ENCODE results near the gene MAP4K2.

The MAP4K2 gene

DNA sequence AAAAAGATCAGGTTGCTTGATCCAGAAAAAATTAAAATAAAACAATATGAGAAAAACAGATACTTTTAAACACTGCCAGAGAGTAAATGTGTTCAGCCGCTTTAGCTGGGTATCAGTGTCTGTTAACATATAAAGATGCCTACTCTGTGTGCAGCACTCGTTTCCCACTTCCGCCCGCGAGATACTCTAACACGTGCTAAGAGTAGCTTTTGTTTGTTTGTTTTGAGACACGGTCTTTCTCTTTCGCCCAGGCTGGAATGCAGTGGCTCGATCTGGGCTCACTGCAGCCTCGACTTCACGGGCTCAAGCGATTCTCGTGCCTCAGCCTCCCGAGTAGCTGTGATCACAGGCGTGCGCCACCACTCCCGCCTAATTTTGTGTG is 7.9 kb upstream of the MAP4K2 start:
- no peak for DNase-seq

DNA sequence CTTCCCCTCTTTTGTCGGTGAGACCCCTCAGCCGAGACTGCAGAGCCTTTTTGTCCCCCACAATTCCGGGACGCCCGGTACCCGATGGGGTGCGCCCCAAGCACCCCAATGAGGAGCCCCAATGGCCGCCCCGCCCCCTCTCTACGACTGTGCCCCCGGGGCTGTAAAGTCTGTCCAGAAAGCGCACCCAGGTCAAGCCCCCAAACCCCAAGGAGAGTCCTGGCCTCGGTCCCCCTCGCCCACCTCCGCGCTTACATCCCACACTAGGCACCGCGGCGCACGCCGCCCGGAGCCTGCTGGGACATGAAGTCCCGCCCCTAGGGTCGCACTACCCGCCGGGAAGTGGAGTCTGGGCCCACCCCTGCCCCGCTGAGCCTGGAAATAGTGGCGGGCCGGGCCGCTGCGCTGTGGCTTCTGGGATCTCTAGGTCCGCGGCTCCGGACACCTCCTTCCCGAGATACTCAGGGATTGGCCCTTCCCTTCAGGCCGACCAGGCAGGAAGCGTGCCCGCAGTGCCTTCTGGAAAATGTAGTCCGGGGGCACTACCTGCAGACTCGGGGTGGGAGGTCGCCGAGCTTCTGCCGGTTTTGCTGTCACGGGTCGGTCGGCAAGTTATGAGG is 7.4 kb upstream of the MAP4K2 start, which contains the start of gene MEN1:
MEN1 (minus strand) TSS at position 281 of the 620 bp plus-strand sequence. CDS start 442 bp downstream, outside the sequence.
- DNase-seq = peak; percentile 95

- DNase-seq = no peak
Observed at GRCh38 chr11:64809781-64810241, 6.8 kb upstream of the MAP4K2 start.

GRCh38 chr11:64805481-64805880 is 2.5 kb upstream of the MAP4K2 start:
- DNase-seq = no peak

- DNase-seq = no peak
Observed at GRCh38 chr11:64804346-64805210, 1.6 kb upstream of the MAP4K2 start.

DNA sequence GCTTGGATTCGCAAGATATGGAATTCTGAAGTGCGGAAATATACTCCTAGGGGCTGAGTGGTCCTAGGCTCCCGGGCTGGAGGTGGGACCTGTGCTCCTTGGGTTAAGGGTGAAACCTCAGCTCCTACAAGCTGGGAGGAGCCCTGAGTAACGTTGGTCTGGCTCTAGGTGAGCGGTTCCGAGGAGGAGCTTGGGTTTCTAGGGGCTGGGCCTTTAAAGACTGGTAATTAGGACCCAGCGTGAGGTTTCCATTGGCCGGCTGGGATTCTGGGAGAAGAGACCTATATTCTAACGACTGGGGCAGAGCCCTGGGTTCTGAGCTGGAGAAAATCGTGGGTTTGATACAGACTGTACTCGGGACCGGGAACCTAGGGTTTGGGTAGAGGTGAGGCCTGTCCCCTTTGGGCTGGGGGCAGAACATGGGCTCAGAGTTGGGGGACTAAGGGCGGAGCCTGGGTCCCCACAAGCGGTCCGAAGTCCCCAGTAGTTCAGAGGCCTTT is 882 bp upstream of the MAP4K2 start:
- DNase-seq = no peak

GRCh38 chr11:64802370-64803157 is 450 bp downstream of the MAP4K2 start:
- DNase-seq = no peak

- DNase-seq = peak; percentile 23
Observed at GRCh38 chr11:64801561-64802369, 1.2 kb downstream of the MAP4K2 start.

DNA sequence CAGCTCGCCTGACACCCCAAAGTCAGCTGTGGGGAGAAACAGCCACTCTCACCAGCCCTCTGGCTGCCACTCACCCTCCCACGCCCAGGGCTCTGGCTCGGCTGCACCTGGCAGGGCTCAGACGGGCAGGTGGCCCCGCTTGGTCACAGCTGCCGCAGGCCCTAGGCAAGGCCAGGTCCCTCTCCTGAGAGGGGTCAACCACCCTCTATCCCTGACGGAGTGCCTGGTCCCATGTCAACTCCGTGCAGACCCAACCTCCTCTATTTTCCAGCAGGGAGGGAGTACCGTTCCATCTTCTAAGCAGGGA is 1.9 kb downstream of the MAP4K2 start:
- no peak for DNase-seq

DNA sequence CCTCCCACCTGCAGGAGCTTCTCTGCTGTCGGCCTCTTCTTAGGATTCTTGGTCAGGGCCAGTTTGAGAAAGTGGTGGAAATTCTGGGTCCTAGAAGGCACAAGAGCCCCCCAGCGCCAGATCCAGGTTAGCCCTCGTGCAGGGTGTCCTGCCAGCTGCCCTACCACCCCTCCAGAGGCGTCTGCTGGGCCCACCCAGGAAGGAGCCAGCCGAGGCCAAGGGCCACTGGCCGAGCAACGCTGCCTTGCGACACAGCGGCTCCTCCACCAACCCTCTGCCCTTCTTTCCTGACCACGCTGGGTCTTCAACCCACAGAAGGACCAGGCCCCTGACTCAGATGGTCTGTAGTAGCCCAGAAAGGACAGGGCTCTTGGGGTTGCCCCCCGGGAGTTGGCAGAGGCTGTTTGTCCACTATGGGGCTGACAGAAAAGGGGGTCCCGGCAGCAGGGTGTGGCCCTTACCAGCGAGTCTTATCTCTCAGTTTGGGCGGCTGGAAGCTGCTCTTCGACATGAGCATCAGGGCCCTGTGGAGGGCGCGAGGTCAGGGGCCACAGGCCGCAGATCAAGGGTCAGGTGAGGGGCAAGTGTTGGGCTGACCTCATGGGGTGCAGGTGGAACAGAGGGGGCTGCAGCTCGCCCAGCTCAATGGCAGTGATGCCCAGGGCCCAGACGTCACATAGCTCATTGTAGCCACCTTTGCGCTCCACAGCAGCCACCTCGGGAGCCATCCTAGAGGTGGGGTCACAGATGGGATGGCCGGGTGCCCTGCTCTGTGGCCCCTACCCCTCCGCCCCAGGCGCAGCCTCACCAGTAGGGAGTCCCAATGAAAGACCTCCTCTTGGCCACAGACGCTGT is 2.5 kb downstream of the MAP4K2 start:
- no peak for DNase-seq

GRCh38 chr11:64799623-64800302 is 3.3 kb downstream of the MAP4K2 start:
- no peak for DNase-seq

GRCh38 chr11:64799256-64799622 is 3.8 kb downstream of the MAP4K2 start:
- no peak for DNase-seq

DNA sequence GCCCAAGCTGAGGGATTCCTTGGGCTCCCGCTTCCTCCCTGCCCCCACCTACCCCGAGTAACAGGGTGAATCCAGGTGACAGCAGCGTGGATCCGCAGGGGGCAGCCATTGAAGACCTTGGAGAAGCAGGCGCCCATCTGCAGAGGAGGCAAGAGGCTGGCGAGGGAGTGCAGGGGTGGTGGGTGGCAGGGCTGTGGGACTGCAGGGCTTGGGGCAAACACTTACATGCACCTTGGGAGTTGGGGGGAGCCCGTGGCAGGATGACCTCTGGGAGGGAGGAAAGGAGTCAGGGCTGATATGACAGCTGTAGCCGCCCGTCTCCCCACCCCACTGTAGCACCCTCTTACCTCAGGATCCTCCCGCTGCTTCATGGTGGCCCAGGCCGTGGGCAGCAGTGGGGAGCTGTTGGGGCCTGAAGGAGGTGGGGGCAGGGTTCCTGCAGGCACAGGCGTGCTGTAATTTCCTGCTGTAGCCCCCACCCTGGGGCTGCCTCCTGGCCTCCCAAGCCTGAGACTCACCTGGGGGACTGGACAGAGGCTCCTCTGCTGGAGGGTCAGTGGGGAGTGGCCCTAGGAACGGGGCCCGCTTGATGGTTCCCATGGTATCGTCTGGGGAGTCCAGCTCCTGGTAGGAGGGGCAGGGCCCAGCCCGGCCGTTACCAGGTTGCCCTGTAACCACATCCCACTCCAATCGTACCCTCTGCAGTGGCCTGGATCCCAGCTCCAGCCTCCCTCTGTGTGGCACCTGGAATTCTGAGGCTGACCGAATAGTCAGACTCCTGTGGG is 6.1 kb downstream of the MAP4K2 start:
- DNase-seq = no peak

DNA sequence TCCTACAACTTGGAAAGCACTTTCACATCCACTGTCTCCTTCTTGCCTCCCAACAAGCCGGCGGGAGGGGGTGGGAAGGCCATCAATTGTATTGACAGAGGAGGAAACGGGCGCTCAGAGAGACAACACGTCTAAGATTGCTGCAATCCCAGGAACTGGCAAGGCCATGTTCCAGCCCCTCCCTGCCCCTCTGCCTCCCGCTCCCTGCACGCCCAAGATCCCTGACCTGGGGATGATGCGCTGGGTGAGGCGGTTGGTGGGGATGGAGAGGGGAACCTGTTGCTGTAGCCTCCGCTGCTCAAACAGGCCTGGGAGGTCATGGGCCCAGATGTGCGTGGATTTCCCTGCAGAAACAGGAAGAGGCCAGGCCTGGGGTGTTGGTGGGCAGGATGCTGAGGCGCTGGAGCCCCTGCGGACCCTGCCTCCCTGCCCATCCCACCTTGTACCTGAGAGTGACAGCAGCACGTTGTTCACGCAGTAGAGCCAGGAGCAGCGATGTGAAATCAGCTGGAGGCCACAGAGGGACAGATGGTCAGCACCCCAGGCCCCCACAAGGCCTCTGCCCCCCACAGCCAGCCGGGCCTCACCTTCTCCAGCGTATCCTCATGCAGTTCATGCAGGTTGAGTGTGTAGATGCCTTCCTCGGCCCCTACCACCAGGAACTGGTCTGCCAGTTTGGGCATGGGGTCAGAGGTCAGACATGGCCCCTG is 6.8 kb downstream of the MAP4K2 start:
- DNase-seq = peak; percentile 13

- no peak for DNase-seq
Observed at GRCh38 chr11:64794526-64794925, 8.5 kb downstream of the MAP4K2 start.

- no peak for DNase-seq
Observed at GRCh38 chr11:64793271-64794160, 9.5 kb downstream of the MAP4K2 start.

DNA sequence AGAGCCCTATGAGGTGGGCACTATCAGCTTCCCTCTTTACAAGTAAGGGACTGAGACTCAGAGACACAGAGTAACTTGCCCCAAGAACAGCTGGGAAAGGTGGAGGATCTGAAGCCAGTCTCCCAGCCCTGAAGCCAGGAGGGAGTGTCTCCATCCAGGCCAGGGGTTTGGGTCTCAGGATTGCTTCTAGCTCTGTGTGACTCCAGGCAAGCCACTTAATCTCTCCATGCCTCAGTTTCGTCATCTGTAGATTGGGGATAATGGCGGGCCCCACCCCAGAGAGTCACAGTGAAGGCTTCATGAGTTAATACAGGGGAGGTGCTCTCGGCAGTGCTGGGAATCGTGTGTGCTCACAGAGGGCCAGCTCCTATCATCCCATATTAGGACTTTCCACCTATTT is 10.5 kb downstream of the MAP4K2 start:
- DNase-seq = no peak

DNA sequence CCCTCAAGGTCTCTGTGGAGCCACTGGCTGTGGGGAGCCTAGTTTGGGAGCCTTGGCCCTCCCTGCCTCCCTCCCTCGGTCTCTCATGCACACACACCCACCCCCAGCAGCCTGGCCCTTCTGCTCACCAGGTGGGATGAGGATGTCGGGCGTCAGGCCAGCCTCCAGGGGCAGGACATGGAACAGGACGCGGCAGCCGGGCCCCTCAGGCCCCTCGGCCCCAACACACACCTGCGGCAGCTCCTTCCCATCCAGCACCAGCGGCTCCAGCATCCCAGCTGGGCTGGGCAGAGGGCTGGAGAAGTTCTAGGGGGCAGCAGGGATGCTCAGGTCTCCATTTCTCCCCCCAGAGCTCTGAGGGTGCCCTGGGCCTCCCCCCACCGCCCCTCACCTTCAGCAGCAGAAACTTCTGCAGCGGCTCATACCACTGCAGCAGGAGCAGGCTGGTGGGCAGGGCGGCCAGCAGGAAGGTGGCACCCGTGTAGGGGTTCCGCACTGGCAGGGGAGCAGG is 11.2 kb downstream of the MAP4K2 start:
- DNase-seq = no peak
